HCT116 (cell line): ENCODE measurements around the gene FCER2. TPM values are rescaled to one million over a fixed set of nuclear protein-coding genes. Genes with fewer than 3 reads are reported as not detected.

Source experiments
- ATAC-seq: fragments of 200-7000 bp; cut with Tn5 transposase; 2 replicates; pipeline ENCODE4 v1.9.1; 2020; ENCODE audit warnings: mild to moderate bottlenecking, moderate library complexity
- BruUV-seq: library from RNA; stranded (reverse); fragments of 400-500 nt; replicated peaks from 2 replicates; lab custom pipeline; 2021; lab: Mats Ljungman, UMichigan
- CTCF ChIA-PET: fragments of 300-600 bp; sonication (Branson Sonifier 250); formaldehyde crosslinking; loops from one replicate; lab custom pipeline; 2021; ENCODE audit warnings: antibody characterized with exemption; lab: Charles Lee
- POLR2A ChIA-PET: fragments of 300-600, 350-600 bp; sonication (Branson Sonifier 250); formaldehyde crosslinking; loops from one replicate; lab custom pipeline; 2021; ENCODE audit warnings: antibody characterized with exemption; lab: Charles Lee
- RAD21 ChIA-PET, 2 experiments: fragments of 300-600 bp; sonication (Branson Sonifier 250); formaldehyde crosslinking; loops; one replicate each; lab custom pipeline; 2023; ENCODE audit warnings: low total read pairs in 2 of 2; ENCODE audit not compliant: uncharacterized antibody in 2 of 2, unreplicated experiment in 2 of 2, low non-redundant PET in 1 of 2; lab: Charles Lee
- DNase-seq: peaks from one replicate; pipeline ENCODE4 v3.0.0-alpha.2; 2010; ENCODE audit warnings: low read depth, low spot score
- H2AFZ ChIP-seq: fragments of 200-600 bp; shearing (Covaris generic), sonication (generic); 2 replicates; pipeline ENCODE4 v1.6.1; 2017; ENCODE audit warnings: low read depth, mixed run types, mixed read lengths, antibody characterized with exemption, low read length; ENCODE audit not compliant: poor library complexity, severe bottlenecking
- H3K27ac ChIP-seq: 2 replicates; pipeline ENCODE4 v1.5.1; 2012; ENCODE audit warnings: low read depth, low read length
- H3K27me3 ChIP-seq: fragments of 200-600 bp; sonication (generic); 2 replicates; pipeline ENCODE4 v1.6.1; 2016; ENCODE audit warnings: mixed run types, low read length, mixed read lengths; ENCODE audit not compliant: insufficient read depth
- H3K36me3 ChIP-seq, 2 experiments: fragments of 200-500 bp in 1 of 2; fragments of 200-600 bp in 1 of 2; sonication (Bioruptor generic) in 1 of 2; sonication (generic) in 1 of 2; 2 replicates each; pipeline versions ENCODE4 v1.5.1 to v1.6.1; 2014 to 2016; ENCODE audit warnings: low read length in 2 of 2, inconsistent platforms in 1 of 2, mixed read lengths in 1 of 2, mixed run types in 1 of 2; ENCODE audit not compliant: insufficient read depth in 2 of 2, control insufficient read depth in 1 of 2
- H3K4me1 ChIP-seq, 2 experiments: fragments of 200-600 bp in 1 of 2; sonication (generic) in 1 of 2; 2 replicates each; pipeline versions ENCODE4 v1.5.1 to v1.6.1; 2012 to 2017; ENCODE audit warnings: low read length in 2 of 2, inconsistent platforms in 1 of 2, mild to moderate bottlenecking in 1 of 2, mixed read lengths in 1 of 2, mixed run types in 1 of 2, moderate library complexity in 1 of 2; ENCODE audit not compliant: insufficient read depth in 2 of 2, control insufficient read depth in 1 of 2
- H3K4me2 ChIP-seq: fragments of 200-600 bp; sonication (generic); 2 replicates; pipeline ENCODE4 v1.6.1; 2017; ENCODE audit warnings: mixed run types, low read length, mixed read lengths
- H3K4me3 ChIP-seq, 2 experiments: fragments of 200-600 bp in 1 of 2; sonication (generic) in 1 of 2; replicated peaks in 1 of 2; 2 replicates each; pipeline ENCODE4 v1.5.1; 2011 to 2016; ENCODE audit warnings: low read length in 2 of 2, control low read depth in 1 of 2, low read depth in 1 of 2, mild to moderate bottlenecking in 1 of 2, mixed read lengths in 1 of 2, mixed run types in 1 of 2
- H3K79me2 ChIP-seq: fragments of 200-600 bp; sonication (generic); 2 replicates; pipeline ENCODE4 v1.6.1; 2017; ENCODE audit warnings: mild to moderate bottlenecking, mixed run types, low read length, moderate library complexity, mixed read lengths; ENCODE audit not compliant: insufficient read depth
- H3K9ac ChIP-seq: fragments of 200-600 bp; sonication (generic); 2 replicates; pipeline ENCODE4 v1.6.1; 2016; ENCODE audit warnings: low read length, mixed read lengths
- H3K9me2 ChIP-seq: fragments of 200-600 bp; sonication (generic), shearing (Covaris generic); 2 replicates; pipeline ENCODE4 v1.6.1; 2017; ENCODE audit warnings: mixed run types, mild to moderate bottlenecking, moderate library complexity; ENCODE audit not compliant: insufficient read depth
- H3K9me3 ChIP-seq, 2 experiments: fragments of 200-500 bp in 1 of 2; fragments of 200-600 bp in 1 of 2; sonication (Bioruptor generic) in 1 of 2; sonication (generic) in 1 of 2; 2 replicates each; pipeline ENCODE4 v1.6.1; 2014 to 2017; ENCODE audit warnings: low read length in 2 of 2, mixed read lengths in 2 of 2, inconsistent platforms in 1 of 2, low read depth in 1 of 2, mild to moderate bottlenecking in 1 of 2, mixed run types in 1 of 2, moderate library complexity in 1 of 2; ENCODE audit not compliant: control insufficient read depth in 1 of 2, insufficient read depth in 1 of 2
- H4K20me1 ChIP-seq: fragments of 200-600 bp; sonication (generic), shearing (Covaris generic); 2 replicates; pipeline ENCODE4 v1.6.1; 2017; ENCODE audit warnings: mixed run types, mild to moderate bottlenecking, moderate library complexity; ENCODE audit not compliant: insufficient read depth
- CEBPB ChIP-seq: IDR thresholded peaks from 2 replicates; pipeline ENCODE4 v1.6.1; 2012; ENCODE audit warnings: low read depth
- TCF7L2 ChIP-seq: IDR thresholded peaks from 2 replicates; pipeline ENCODE4 v1.7.0; 2011; ENCODE audit warnings: borderline replicate concordance, inconsistent platforms; ENCODE audit not compliant: insufficient read depth, insufficient read length; ENCODE audit errors: extremely low read depth
- intact Hi-C: fragments of 100-400 bp; cut with micrococcal nuclease; formaldehyde crosslinking; loops from 2 replicates; pipeline ENCODE4 v1.10.0; 2022
- total RNA-seq: library from RNA; stranded (reverse); gene quantifications from one replicate; pipeline ENCODE4 v1.2.1, GENCODE V29; 2021; ENCODE audit not compliant: unreplicated experiment
- TF ChIP-seq, protein P1 (sequence below): IDR thresholded peaks from 2 replicates; pipeline ENCODE4 v1.6.1; 2012; ENCODE audit warnings: low read depth

FCER2 gene
- total RNA-seq, 1 experiment from 2014 or later, result 0.20 TPM

DNA sequence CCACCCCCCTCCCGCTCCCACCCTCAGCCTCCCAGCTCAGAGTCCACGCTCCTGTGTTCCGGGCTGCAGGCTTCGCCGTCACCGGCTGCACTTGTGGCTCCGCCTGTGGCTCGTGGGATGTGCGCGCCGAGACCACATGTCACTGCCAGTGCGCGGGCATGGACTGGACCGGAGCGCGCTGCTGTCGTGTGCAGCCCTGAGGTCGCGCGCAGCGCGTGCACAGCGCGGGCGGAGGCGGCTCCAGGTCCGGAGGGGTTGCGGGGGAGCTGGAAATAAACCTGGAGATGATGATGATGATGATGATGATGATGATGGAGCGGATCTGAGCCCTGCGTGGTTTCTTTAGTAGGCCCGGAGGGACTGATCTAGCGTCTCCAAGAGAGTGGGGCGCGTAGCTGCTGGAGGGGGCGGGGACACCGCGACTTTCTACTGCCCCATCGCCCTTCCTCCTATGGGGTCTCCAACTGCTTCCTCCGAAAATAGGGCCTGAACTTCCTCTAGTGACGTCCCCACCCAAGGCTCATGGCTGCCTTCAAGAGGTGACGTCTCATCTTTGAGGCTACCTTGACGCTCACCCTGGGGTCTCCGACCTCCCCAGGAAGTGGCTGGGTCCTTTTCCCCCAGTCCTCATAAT lies 31.7 kb downstream of the FCER2 start:
- no peak overlapping the region for H3K4me2 ChIP-seq

More for the DNA sequence above, 31.7 kb downstream of the FCER2 start:
- H3K9ac ChIP-seq, result no peak overlapping the region
- BruUV-seq, result no TSS peak
- CTCF ChIA-PET, result interaction anchor here (1.0 to 2.3 kb wide), 2 partner anchors 10 to 11 kb away, joined by 4 to 12 read pairs; partner anchors contain the start of gene TRAPPC5
- H3K9me3 ChIP-seq, result peaks cover 0 to 3% of the 10 kb centered on the region in 2 experiments; a peak in 1 of 4 replicates
- no peaks in the 10 kb centered on the region for H4K20me1 ChIP-seq
- POLR2A ChIA-PET, result no interaction called here
- DNase-seq, result no peak
- no peaks in the 10 kb centered on the region for H3K79me2 ChIP-seq
- H3K4me1 ChIP-seq, result peaks cover 3 to 10% of the 10 kb centered on the region in 2 experiments; a peak in 3 of 4 replicates
- intact Hi-C loops, result no loop called here
- TF ChIP-seq, protein P1, sequence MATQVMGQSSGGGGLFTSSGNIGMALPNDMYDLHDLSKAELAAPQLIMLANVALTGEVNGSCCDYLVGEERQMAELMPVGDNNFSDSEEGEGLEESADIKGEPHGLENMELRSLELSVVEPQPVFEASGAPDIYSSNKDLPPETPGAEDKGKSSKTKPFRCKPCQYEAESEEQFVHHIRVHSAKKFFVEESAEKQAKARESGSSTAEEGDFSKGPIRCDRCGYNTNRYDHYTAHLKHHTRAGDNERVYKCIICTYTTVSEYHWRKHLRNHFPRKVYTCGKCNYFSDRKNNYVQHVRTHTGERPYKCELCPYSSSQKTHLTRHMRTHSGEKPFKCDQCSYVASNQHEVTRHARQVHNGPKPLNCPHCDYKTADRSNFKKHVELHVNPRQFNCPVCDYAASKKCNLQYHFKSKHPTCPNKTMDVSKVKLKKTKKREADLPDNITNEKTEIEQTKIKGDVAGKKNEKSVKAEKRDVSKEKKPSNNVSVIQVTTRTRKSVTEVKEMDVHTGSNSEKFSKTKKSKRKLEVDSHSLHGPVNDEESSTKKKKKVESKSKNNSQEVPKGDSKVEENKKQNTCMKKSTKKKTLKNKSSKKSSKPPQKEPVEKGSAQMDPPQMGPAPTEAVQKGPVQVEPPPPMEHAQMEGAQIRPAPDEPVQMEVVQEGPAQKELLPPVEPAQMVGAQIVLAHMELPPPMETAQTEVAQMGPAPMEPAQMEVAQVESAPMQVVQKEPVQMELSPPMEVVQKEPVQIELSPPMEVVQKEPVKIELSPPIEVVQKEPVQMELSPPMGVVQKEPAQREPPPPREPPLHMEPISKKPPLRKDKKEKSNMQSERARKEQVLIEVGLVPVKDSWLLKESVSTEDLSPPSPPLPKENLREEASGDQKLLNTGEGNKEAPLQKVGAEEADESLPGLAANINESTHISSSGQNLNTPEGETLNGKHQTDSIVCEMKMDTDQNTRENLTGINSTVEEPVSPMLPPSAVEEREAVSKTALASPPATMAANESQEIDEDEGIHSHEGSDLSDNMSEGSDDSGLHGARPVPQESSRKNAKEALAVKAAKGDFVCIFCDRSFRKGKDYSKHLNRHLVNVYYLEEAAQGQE, result no peak
- no peak for TF ChIP-seq CEBPB
- no peak for TF ChIP-seq TCF7L2
- no peaks in the 10 kb centered on the region for H3K27me3 ChIP-seq
- no peaks in the 10 kb centered on the region for H3K9me2 ChIP-seq
- no peak overlapping the region for H2AFZ ChIP-seq
- RAD21 ChIA-PET, result no interaction called here
- H3K36me3 ChIP-seq, result no peaks in the 10 kb centered on the region
- ATAC-seq, result no peak
- H3K27ac ChIP-seq, result no peak overlapping the region
- H3K4me3 ChIP-seq, result no peak overlapping the region
